Upper lobe of right lung (tissue), 1 donor: ENCODE measurements around the gene AMMECR1. TPM values are rescaled to one million over a fixed set of nuclear protein-coding genes. Genes with fewer than 3 reads are reported as not detected.

Experiments
- ATAC-seq: fragments of 200-7000 bp; cut with Tn5 transposase; one replicate; pipeline ENCODE4 v1.9.1; 2020; ENCODE audit warnings: mild to moderate bottlenecking, moderate library complexity
- DNase-seq: peaks from one replicate; pipeline ENCODE4 v3.0.0-alpha.2; 2020
- H3K27ac ChIP-seq: fragments of 200-600 bp; one replicate; pipeline ENCODE4 v1.8.0; 2022
- H3K27me3 ChIP-seq: fragments of 200-600 bp; one replicate; pipeline ENCODE4 v1.8.0; 2022; ENCODE audit warnings: mild to moderate bottlenecking
- H3K36me3 ChIP-seq: fragments of 200-600 bp; one replicate; pipeline ENCODE4 v1.8.0; 2022
- H3K4me1 ChIP-seq: fragments of 200-600 bp; one replicate; pipeline ENCODE4 v1.8.0; 2022
- H3K4me3 ChIP-seq: fragments of 200-600 bp; one replicate; pipeline ENCODE4 v1.8.0; 2022; ENCODE audit warnings: mild to moderate bottlenecking
- H3K9me3 ChIP-seq: fragments of 200-600 bp; one replicate; pipeline ENCODE4 v1.8.0; 2022
- CTCF ChIP-seq: fragments of 200-600 bp; IDR thresholded peaks from one replicate; pipeline ENCODE4 v1.8.0; 2022; ENCODE audit warnings: antibody characterized with exemption
- intact Hi-C: fragments of 100-400 bp; cut with DNase I; formaldehyde crosslinking; loops from one replicate; pipeline ENCODE4 v1.11.0; 2022
- total RNA-seq: library from RNA; stranded (reverse); fragmentation: NEBNext Ultra II Directional; extraction: Animal tissue kit (Norgen Biotek cat#: 25700); gene quantifications from one replicate; pipeline ENCODE4 v1.2.1, GENCODE V29; 2021
- donor health status: DM: no; HTN: yes; CAD: no; lungs with severe emphysema.

Gene AMMECR1
- total RNA-seq, 1 donor from 2014 or later: 6.1 TPM

GRCh38 chrX:110188701-110189558 is 129.0 kb downstream of the AMMECR1 start:
- ATAC-seq (no peak), DNase-seq (no peak)
- Histone ChIP-seq H3K27me3 (no peaks in the 10 kb centered on the region), H3K4me1 (no peaks in the 10 kb centered on the region), H3K9me3 (no peaks in the 10 kb centered on the region), H3K27ac (no peak overlapping the region), H3K36me3 (no peaks in the 10 kb centered on the region), H3K4me3 (no peak overlapping the region)
- TF ChIP-seq CTCF: no peak
- intact Hi-C loops: no loop called here

GRCh38 chrX:110183314-110183713 is 134.6 kb downstream of the AMMECR1 start:
- Histone ChIP-seq H3K9me3 (no peaks in the 10 kb centered on the region), H3K27me3 (no peaks in the 10 kb centered on the region), H3K36me3 (no peaks in the 10 kb centered on the region), H3K4me1 (no peaks in the 10 kb centered on the region), H3K4me3 (no peak overlapping the region), H3K27ac (no peak overlapping the region)
- intact Hi-C loops: no loop called here
- ATAC-seq (no peak), DNase-seq (no peak)
- no peak for TF ChIP-seq CTCF

GRCh38 chrX:110182865-110183264 is 135.0 kb downstream of the AMMECR1 start:
- no peak for DNase-seq
- Histone ChIP-seq H3K4me3 (no peak overlapping the region), H3K4me1 (no peaks in the 10 kb centered on the region), H3K36me3 (no peaks in the 10 kb centered on the region), H3K9me3 (no peaks in the 10 kb centered on the region), H3K27ac (no peak overlapping the region), H3K27me3 (no peaks in the 10 kb centered on the region)
- no peak for TF ChIP-seq CTCF
- intact Hi-C loops: no loop called here
- ATAC-seq: no peak

- DNase-seq (no peak), ATAC-seq (no peak)
- Histone ChIP-seq H3K9me3 (no peaks in the 10 kb centered on the region), H3K4me1 (no peaks in the 10 kb centered on the region), H3K36me3 (no peaks in the 10 kb centered on the region), H3K27me3 (no peaks in the 10 kb centered on the region), H3K4me3 (no peak overlapping the region), H3K27ac (no peak overlapping the region)
- intact Hi-C loops: no loop called here
- no peak for TF ChIP-seq CTCF
Observed at GRCh38 chrX:110182362-110182761, 135.5 kb downstream of the AMMECR1 start.

- ATAC-seq: no peak
Observed at GRCh38 chrX:110181459-110182137, 136.3 kb downstream of the AMMECR1 start.

More at GRCh38 chrX:110181459-110182137, 136.3 kb downstream of the AMMECR1 start:
- no peaks in the 10 kb centered on the region for H3K9me3 ChIP-seq
- no peak for DNase-seq
- TF ChIP-seq CTCF: no peak
- no peaks in the 10 kb centered on the region for H3K36me3 ChIP-seq
- H3K27ac ChIP-seq: no peak overlapping the region
- H3K4me3 ChIP-seq: no peak overlapping the region
- intact Hi-C loops: no loop called here
- no peaks in the 10 kb centered on the region for H3K27me3 ChIP-seq
- H3K4me1 ChIP-seq: no peaks in the 10 kb centered on the region
